Measurements from ENCODE around the gene POLR2J3. TPM values are rescaled to one million over a fixed set of nuclear protein-coding genes. Genes with fewer than 3 reads are reported as not detected.
"Not testable (repeated sequence)": the region's sequence is repeated elsewhere in the genome, so short reads cannot be mapped to it uniquely, and the experiment has no call there.

POLR2J3 gene
- total RNA-seq, 2 donors from 2014 or later, result 6.2 to 10.8 TPM

DNA sequence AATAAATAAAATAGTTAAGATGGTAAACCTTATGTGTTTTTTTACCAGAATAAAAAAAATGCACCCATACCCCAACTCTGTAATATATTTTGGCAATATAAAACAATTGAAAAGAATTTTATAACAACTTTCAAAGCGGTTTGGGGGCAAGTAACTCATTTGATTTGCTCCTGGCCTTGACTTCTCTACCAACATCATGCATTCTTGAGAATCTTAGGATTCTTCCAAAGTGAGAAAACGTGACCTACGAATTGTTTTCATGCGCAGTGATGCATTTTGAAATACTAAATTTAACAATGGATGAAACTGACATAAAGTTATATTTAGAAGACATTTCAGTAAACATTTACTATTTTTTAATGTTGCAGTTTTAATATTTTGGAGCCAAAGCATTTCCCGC, 51.6 kb downstream of the POLR2J3 start:
- not testable (repeated sequence) for H3K27me3 ChIP-seq; H3K9me3 ChIP-seq; H3K27ac ChIP-seq; H3K4me1 ChIP-seq; DNase-seq (ENCODE audit: low spot score); H3K36me3 ChIP-seq; H3K4me3 ChIP-seq

DNA sequence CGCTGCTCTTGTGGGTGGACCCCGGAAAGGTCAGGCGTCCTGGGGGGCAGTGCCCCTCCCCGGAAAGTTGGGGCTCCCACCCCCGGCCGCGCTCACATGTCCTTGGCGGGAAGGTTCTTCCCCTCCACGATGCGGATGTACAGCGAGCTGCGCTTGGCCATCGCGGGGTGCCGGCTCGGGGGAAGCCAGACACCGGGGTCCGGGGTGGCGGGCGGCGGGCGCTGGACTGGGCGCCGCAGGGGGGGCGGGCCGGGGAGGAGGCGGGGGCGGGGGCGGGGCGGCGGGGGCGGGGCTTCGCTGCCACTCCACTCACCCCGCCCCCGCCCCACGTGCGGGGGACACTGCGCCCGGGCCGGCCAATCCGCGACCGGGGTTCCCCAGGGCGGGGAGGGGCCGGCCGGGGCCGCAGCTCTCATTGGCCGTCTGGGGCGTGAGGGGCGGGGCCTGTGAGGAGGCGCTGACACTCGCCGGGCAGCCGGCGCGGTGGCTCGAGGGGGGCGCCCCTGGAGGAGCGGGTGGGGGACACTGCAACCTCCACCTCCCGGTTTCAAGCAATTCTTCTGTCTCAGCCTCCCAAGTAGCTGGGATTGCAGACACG, 54.7 kb downstream of the POLR2J3 start, which contains the start of gene RASA4B:
RASA4B (minus strand) TSS at position 228 of the 598 bp plus-strand sequence; CDS start at position 161, 67 bp downstream.
- H3K36me3 ChIP-seq, H3K9me3 ChIP-seq, H3K4me1 ChIP-seq, H3K27me3 ChIP-seq, H3K27ac ChIP-seq: not testable (repeated sequence)
- DNase-seq (ENCODE audit: low spot score), result peak; percentile 36
- H3K4me3 ChIP-seq, result peak within 1 kb of the TSS; percentile 19 to 38

Other genes starting within 250 kb of the POLR2J3 start
- not detected for gene SPDYE6, start 216.1 kb downstream of the POLR2J3 start, total RNA-seq
- 1 to 10 TPM; 9.6 to 9.8 TPM for gene PRKRIP1, start 176.2 kb downstream of the POLR2J3 start, total RNA-seq
- 10 to 100 TPM in 1 of 2 donors, 1 to 10 TPM in 1; 5.9 to 13.3 TPM for gene ORAI2, start 139.0 kb downstream of the POLR2J3 start, total RNA-seq
- gene ALKBH4, start 107.7 kb downstream of the POLR2J3 start, total RNA-seq, result 10 to 100 TPM; 10.8 to 16.8 TPM
- gene LRWD1, start 107.6 kb downstream of the POLR2J3 start, total RNA-seq, result 10 to 100 TPM in 1 of 2 donors, 1 to 10 TPM in 1; 9.8 to 13.7 TPM
- gene POLR2J, start 93.7 kb downstream of the POLR2J3 start, total RNA-seq, result 10 to 100 TPM; 19.2 to 34.8 TPM
- 1 to 10 TPM; 4.3 to 7.5 TPM for gene RASA4B, start 54.8 kb downstream of the POLR2J3 start, total RNA-seq
- under 1 TPM; 0.83 to 0.89 TPM for gene UPK3BL2, start 28.9 kb downstream of the POLR2J3 start, total RNA-seq
- under 1 TPM in 1 of 2 donors, not detected in 1; 0.16 TPM for gene SPDYE2, start 21.4 kb downstream of the POLR2J3 start, total RNA-seq
- 1 to 10 TPM; 7.0 to 8.6 TPM for gene RASA4, start 44.2 kb upstream of the POLR2J3 start, total RNA-seq
- 10 to 100 TPM; 12.0 to 24.4 TPM for gene UPK3BL1, start 70.2 kb upstream of the POLR2J3 start, total RNA-seq
- not detected for gene SPDYE2B, start 77.7 kb upstream of the POLR2J3 start, total RNA-seq
- 1 to 10 TPM in 1 of 2 donors, under 1 TPM in 1; 0.44 to 1.4 TPM for gene POLR2J2, start 99.1 kb upstream of the POLR2J3 start, total RNA-seq
- gene FAM185A, start 176.4 kb upstream of the POLR2J3 start, total RNA-seq, result 1 to 10 TPM; 4.6 to 9.6 TPM

All from right atrium auricular region (tissue), 2 donors.